H1 (cell line): ENCODE measurements around the gene TNRC6B.

Experiments used
- ASH2L ChIP-seq: fragments of 200-600, 300-600 bp; sonication (generic); IDR thresholded peaks from one replicate; pipeline ENCODE4 v1.7.1; 2017; ENCODE audit warnings: low read length
- ATF2 ChIP-seq: IDR thresholded peaks from 2 replicates; pipeline ENCODE4 v1.6.1; 2012; ENCODE audit warnings: low read length, inconsistent platforms
- ATF3 ChIP-seq: IDR thresholded peaks from 2 replicates; pipeline ENCODE4 v1.6.1; 2011; ENCODE audit warnings: low read depth, mild to moderate bottlenecking, low read length; ENCODE audit not compliant: insufficient read depth
- CHD1 ChIP-seq: IDR thresholded peaks from 2 replicates; pipeline ENCODE4 v1.6.1; 2012; ENCODE audit warnings: low read depth, low read length, improper control_type of control experiment
- CTCF ChIP-seq, 3 experiments: IDR thresholded peaks; 1 replicate in 2 of 3; 2 replicates in 1 of 3; pipeline versions ENCODE4 v1.5.1 to v1.6.1; 2011; ENCODE audit warnings: low read length in 3 of 3, mild to moderate bottlenecking in 3 of 3, inconsistent platforms in 2 of 3, low read depth in 1 of 3, moderate library complexity in 1 of 3; ENCODE audit not compliant: insufficient read depth in 1 of 3; ENCODE audit errors: control extremely low read depth in 1 of 3
- E2F6 ChIP-seq: IDR thresholded peaks from 2 replicates; pipeline ENCODE4 v1.6.1; 2012; ENCODE audit warnings: inconsistent platforms
- EP300 ChIP-seq, 2 experiments: IDR thresholded peaks; 1 replicate in 1 of 2; 2 replicates in 1 of 2; pipeline ENCODE4 v1.6.1; 2011 to 2012; ENCODE audit warnings: low read depth in 2 of 2, low read length in 2 of 2, mild to moderate bottlenecking in 2 of 2, borderline replicate concordance in 1 of 2, inconsistent platforms in 1 of 2, moderate library complexity in 1 of 2
- JUN ChIP-seq: IDR thresholded peaks from 2 replicates; pipeline ENCODE4 v1.6.1; 2011; ENCODE audit warnings: low read depth, mild to moderate bottlenecking, improper control_type of control experiment, low read length
- MAX ChIP-seq: IDR thresholded peaks from 2 replicates; pipeline ENCODE4 v1.6.1; 2012; ENCODE audit warnings: inconsistent platforms
- POLR2A ChIP-seq, 2 experiments: IDR thresholded peaks; 1 replicate in 1 of 2; 2 replicates in 1 of 2; pipeline ENCODE4 v1.6.1; 2011; ENCODE audit warnings: low read depth in 2 of 2, low read length in 2 of 2, mild to moderate bottlenecking in 2 of 2; ENCODE audit errors: control extremely low read depth in 1 of 2
- POLR2AphosphoS5 ChIP-seq: IDR thresholded peaks from 2 replicates; pipeline ENCODE4 v1.6.1; 2011; ENCODE audit warnings: low read depth, low read length
- RXRA ChIP-seq: IDR thresholded peaks from 2 replicates; pipeline ENCODE4 v1.6.1; 2011; ENCODE audit warnings: low read depth, mild to moderate bottlenecking, low read length, moderate library complexity; ENCODE audit not compliant: insufficient read depth
- YY1 ChIP-seq: IDR thresholded peaks from 2 replicates; pipeline ENCODE4 v1.6.1; 2011; ENCODE audit warnings: low read depth, mild to moderate bottlenecking, low read length

GRCh38 chr22:40206561-40206960, 28.8 kb downstream of the TNRC6B start:
- no peak for TF ChIP-seq YY1
- TF ChIP-seq RXRA: no peak
- TF ChIP-seq CTCF (IDR thresholded peaks at IDR 0.05; ENCODE audit: control extremely low read depth in 1 of 3, insufficient read depth in 1 of 3, low read depth in 1 of 3, low read length in 3 of 3): no peak
- TF ChIP-seq POLR2A (IDR thresholded peaks at IDR 0.05; ENCODE audit: control extremely low read depth in 1 of 2, low read depth in 2 of 2, low read length in 2 of 2): no peak
- no peak for TF ChIP-seq EP300 (IDR thresholded peaks at IDR 0.05; ENCODE audit: borderline replicate concordance in 1 of 2, low read depth in 2 of 2, low read length in 2 of 2)
- TF ChIP-seq CHD1: no peak
- TF ChIP-seq JUN: no peak
- TF ChIP-seq E2F6: no peak
- no peak for TF ChIP-seq MAX
- TF ChIP-seq ASH2L: no peak
- TF ChIP-seq ATF3: no peak
- TF ChIP-seq POLR2AphosphoS5: no peak
- no peak for TF ChIP-seq ATF2
